NCI-H82 treated with DMSO at 0.1 percent for 48 hours (cell line): ENCODE results near the gene PTPRR.

Source experiments
- DNase-seq: peaks from one replicate; lab custom pipeline; 2025; ENCODE audit not compliant: unreplicated experiment; lab: John Stamatoyannopoulos, UW

PTPRR gene, protein sequence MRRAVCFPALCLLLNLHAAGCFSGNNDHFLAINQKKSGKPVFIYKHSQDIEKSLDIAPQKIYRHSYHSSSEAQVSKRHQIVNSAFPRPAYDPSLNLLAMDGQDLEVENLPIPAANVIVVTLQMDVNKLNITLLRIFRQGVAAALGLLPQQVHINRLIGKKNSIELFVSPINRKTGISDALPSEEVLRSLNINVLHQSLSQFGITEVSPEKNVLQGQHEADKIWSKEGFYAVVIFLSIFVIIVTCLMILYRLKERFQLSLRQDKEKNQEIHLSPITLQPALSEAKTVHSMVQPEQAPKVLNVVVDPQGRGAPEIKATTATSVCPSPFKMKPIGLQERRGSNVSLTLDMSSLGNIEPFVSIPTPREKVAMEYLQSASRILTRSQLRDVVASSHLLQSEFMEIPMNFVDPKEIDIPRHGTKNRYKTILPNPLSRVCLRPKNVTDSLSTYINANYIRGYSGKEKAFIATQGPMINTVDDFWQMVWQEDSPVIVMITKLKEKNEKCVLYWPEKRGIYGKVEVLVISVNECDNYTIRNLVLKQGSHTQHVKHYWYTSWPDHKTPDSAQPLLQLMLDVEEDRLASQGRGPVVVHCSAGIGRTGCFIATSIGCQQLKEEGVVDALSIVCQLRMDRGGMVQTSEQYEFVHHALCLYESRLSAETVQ

DNA sequence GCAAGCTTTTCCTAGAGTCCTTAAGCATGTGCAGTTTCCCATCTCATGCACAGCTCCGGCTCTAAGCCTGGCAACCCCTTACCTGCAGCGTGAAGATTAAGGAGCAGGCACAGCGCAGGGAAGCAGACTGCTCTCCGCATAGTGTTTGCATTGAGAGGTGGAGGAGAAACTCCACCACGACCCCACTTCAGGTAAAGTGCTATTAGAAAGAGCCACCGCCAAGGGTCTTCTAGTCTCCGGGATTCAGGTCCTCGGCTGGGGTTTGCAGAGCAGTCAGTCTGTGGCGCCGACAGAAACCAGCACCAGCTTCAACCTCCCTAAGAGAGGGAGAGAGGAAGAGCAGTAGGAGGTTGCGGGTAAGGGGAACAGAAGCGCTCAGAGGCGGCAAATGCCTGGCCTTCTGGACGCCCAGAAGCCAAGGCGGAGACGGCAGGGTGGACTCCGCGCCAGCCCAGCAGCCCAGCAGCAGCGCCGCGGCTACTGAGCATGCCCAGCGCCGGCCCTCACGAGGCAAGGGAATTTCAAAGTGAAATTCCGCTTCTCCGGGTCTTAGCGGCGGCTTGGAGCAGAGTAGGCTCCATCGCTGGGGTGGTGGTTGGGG lies at the start of gene PTPRR:
Gene PTPRR, minus strand, starts transcription at position 488 of the 601 bp plus-strand sequence. Its CDS starts 348 bp downstream, at position 140.
- no peak for DNase-seq

GRCh38 chr12:70966996-70967790 lies 46.7 kb upstream of the PTPRR start:
- no peak for DNase-seq

GRCh38 chr12:70966046-70966445 lies 45.5 kb upstream of the PTPRR start:
- DNase-seq: no peak

- DNase-seq: no peak
Observed at GRCh38 chr12:70964867-70965510, 44.5 kb upstream of the PTPRR start.

DNA sequence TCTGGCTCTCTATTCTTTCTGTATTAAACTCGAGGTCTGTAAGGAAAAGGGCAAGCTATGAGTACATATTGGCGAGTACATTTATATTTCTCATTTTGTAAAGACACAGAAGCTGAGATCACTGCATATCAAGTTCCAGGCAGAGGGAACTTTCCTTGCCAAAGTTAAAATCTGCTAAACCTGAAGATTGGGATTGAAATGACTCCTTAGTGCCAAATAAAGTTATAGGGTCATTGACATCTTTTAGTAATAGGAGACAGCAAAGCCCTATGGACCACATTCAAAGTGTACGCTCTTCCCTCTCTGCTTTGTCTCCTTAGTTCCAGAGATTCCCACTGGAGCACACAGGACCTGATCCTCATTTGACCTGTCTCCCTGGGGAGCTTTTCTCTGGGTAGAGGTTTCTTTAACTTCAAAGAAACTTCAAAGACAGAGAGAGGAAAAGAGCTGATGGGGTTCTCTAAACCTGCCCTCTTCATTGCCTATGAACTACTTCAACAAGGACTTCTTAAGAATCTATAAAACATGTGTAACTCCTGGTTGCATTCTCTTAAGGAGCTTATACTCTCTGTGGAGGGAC lies 42.6 kb upstream of the PTPRR start:
- DNase-seq: no peak

- no peak for DNase-seq
Observed at GRCh38 chr12:70962226-70962794, 41.8 kb upstream of the PTPRR start.

- DNase-seq: no peak
Observed at GRCh38 chr12:70960484-70960883, 39.9 kb upstream of the PTPRR start.

DNA sequence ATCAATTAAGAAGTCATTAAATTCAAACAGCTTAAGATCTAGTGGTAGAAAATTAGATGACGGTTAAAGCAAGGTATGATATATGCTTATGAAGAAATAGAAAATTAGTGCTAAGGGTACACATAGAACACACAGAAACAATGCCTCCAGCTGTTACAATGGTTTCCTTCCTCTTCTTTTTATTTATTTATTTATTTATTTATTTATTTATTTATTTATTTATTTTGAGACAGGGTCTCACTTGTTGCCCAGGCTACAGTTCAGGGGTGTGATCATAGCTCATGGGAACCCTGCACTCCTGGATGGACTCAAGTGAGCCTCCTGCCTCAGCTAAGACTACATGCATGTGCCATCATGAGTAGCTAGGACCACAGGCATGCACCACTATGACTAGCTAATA lies 34.9 kb upstream of the PTPRR start:
- no peak for DNase-seq

DNA sequence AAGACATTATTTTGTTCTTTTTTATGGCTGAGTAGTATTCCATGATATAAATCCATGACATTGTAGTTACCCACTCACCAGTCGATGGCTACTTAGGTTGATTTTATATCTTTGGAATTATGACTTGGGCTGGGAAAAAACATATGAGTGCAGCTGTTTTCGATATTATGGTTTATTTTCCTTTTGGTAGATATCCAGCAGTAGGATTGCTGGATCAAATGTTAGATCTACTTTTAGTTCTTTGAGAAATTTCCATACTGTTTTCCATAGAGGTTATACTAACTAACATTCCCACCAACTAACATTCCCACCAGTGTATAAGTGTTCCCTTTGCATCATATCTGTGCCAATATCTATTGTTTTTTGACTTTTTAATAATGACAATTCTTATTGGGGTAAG lies 29.9 kb upstream of the PTPRR start:
- no peak for DNase-seq

DNA sequence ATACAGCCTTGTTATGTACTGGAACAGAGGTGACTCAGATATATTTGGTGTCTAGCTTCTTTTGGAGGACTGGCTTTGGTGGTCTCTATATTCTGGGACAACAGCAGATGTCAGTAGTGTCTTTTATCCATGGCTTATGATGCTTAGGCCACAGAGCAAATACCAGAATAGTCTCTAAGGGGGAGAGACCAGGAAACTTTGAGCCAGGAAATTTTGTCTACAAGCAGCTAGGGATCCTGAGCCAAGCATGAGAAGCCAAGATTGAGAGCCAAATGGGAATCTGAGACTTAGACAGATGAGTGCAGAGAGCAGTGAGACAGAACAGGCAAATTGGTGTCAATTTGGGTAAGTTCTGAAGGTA lies 28.4 kb upstream of the PTPRR start:
- no peak for DNase-seq

GRCh38 chr12:70948236-70948975 lies 27.9 kb upstream of the PTPRR start:
- DNase-seq: no peak

- peak; percentile 70 for DNase-seq
Observed at GRCh38 chr12:70936203-70936813, 15.8 kb upstream of the PTPRR start.

GRCh38 chr12:70933133-70933532 lies 12.6 kb upstream of the PTPRR start:
- no peak for DNase-seq

- no peak for DNase-seq
Observed at GRCh38 chr12:70929029-70929428, 8.5 kb upstream of the PTPRR start.

DNA sequence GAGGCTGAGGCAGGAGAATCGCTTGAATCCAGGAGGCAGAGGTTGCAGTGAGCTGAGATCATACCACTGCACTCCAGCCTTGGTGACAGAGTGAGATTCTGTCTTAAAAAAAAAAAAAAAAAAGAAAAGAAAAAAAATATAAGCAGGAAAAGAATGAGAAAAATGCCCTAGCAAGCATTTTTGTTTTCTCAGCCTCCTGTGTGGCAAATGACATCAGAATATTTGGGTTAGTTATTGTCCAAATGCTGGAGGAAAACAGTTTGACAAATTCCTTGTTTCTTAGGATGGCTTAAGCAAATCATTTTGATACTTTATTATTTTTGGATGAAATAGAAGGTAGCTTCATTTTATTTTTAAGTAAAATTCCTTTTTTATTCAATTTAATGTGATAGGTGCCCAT lies 7.5 kb upstream of the PTPRR start:
- DNase-seq: no peak

- DNase-seq: no peak
Observed at GRCh38 chr12:70927356-70927755, 6.8 kb upstream of the PTPRR start.

DNA sequence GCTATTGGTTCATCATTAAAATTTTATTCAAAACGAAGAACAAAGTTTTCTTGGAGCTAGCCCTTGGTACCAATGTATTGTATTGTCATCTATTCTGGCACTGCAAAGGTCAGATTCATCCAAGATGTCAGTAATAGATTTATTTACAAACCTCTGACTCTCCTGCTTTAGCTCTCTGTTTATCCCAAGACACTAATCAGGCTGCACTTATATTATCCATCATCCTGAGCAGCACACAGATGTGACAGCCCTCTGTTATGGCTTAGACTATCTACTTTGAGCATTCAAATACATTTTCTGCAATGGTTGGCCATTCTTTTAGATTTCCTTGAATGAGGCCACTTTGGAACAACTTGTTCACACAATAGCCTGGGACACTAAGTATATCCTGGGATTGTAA lies 5.0 kb upstream of the PTPRR start:
- DNase-seq: no peak

DNA sequence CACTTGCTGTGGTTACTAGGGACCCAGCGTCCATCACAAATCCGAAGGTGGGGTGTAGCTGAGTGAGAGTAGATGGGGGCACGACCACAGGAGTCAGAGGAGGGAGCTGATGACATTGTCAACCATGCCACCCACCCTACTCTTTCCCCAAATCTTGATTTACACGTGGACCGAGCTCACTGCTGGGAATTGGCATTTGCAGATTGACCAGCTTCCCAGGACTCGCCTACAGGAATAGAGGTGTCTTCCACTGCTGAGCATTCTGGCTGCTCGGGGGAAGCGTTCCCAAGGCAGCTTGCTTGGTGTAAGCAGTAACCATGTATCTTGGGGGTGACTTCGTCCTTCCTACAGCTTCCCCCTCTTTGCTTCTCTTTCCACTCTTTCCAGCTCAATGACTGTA lies 353 bp upstream of the PTPRR start:
- DNase-seq: no peak

DNA sequence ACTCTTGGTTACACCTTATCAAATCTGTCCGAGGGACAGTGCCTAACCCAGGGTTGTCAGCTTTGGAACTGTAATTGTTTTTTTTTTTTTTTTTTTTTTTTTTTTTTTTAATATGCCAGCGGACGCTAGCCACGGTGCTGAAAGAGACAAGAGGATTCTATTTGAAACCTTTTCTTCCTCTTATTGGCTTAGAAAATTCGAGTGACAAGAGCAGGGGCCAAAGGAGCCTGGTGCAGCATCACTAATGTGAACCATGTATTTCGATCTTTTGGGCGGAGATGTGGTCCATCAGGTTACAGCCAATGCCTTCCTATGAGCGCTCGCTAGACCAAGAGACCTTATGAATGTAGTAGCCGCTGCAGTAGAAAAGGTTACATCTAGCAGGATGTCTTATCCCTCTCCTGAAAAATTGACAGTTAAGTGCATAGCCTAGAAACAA lies 922 bp downstream of the PTPRR start:
- DNase-seq: no peak
